ENCODE measurements around the gene CYP21A2.
A peak's percentile ranks its signal among the peaks of the same experiment; 100 is the strongest.
"Not testable (repeated sequence)": the region's sequence is repeated elsewhere in the genome, so short reads cannot be mapped to it uniquely, and the experiment has no call there.

The CYP21A2 gene

GRCh38 chr6:32041385-32041784 lies 3.2 kb downstream of the CYP21A2 start:
- H3K9me3 Mint-ChIP-seq; H3K36me3 Mint-ChIP-seq; DNase-seq; ATAC-seq (replicated peaks); H3K4me3 Mint-ChIP-seq; H3K27me3 Mint-ChIP-seq: not testable (repeated sequence)
- H3K27ac Mint-ChIP-seq, result peak overlapping the region; percentile 22
- peaks cover 5 to 11% of the 10 kb centered on the region in 2 donors for H3K4me1 Mint-ChIP-seq

- ATAC-seq (replicated peaks), result not testable (repeated sequence)
Observed at GRCh38 chr6:32042276-32042675, 4.1 kb downstream of the CYP21A2 start.

GRCh38 chr6:32043589-32044380 lies 5.6 kb downstream of the CYP21A2 start:
- not testable (repeated sequence) for H3K9me3 Mint-ChIP-seq

More at GRCh38 chr6:32042276-32042675, 4.1 kb downstream of the CYP21A2 start:
- not testable (repeated sequence) for H3K4me1 Mint-ChIP-seq, H3K27ac Mint-ChIP-seq, H3K27me3 Mint-ChIP-seq, H3K4me3 Mint-ChIP-seq, DNase-seq, H3K36me3 Mint-ChIP-seq, H3K9me3 Mint-ChIP-seq

GRCh38 chr6:32044916-32045315 lies 6.7 kb downstream of the CYP21A2 start:
- not testable (repeated sequence) for H3K27ac Mint-ChIP-seq; H3K36me3 Mint-ChIP-seq; H3K9me3 Mint-ChIP-seq; DNase-seq; ATAC-seq (replicated peaks); H3K4me3 Mint-ChIP-seq; H3K4me1 Mint-ChIP-seq
- peaks cover 7 to 11% of the 10 kb centered on the region in 2 donors for H3K27me3 Mint-ChIP-seq

More at GRCh38 chr6:32043589-32044380, 5.6 kb downstream of the CYP21A2 start:
- not testable (repeated sequence) for H3K4me3 Mint-ChIP-seq; H3K4me1 Mint-ChIP-seq; H3K36me3 Mint-ChIP-seq; DNase-seq; H3K27ac Mint-ChIP-seq; ATAC-seq (replicated peaks)
- peaks cover 5 to 11% of the 10 kb centered on the region in 2 donors for H3K27me3 Mint-ChIP-seq

- ATAC-seq (replicated peaks) (no peak), DNase-seq (no peak)
- H3K4me3 Mint-ChIP-seq, result no peak overlapping the region
- no peak overlapping the region for H3K27ac Mint-ChIP-seq
- no peaks in the 10 kb centered on the region for H3K9me3 Mint-ChIP-seq
- H3K27me3 Mint-ChIP-seq, result peaks cover 14 to 16% of the 10 kb centered on the region in 2 donors
- H3K36me3 Mint-ChIP-seq, result no peaks in the 10 kb centered on the region
- peaks cover 5 to 7% of the 10 kb centered on the region in 2 donors for H3K4me1 Mint-ChIP-seq
Observed at GRCh38 chr6:32045811-32046449, 7.7 kb downstream of the CYP21A2 start.

GRCh38 chr6:32046450-32047083 lies 8.4 kb downstream of the CYP21A2 start:
- no peaks in the 10 kb centered on the region for H3K36me3 Mint-ChIP-seq
- H3K27me3 Mint-ChIP-seq, result peaks cover 16% of the 10 kb centered on the region in 2 donors
- no peak overlapping the region for H3K27ac Mint-ChIP-seq
- no peaks in the 10 kb centered on the region for H3K9me3 Mint-ChIP-seq
- ATAC-seq (replicated peaks), result no peak
- H3K4me1 Mint-ChIP-seq, result peaks cover 5 to 7% of the 10 kb centered on the region in 2 donors
- DNase-seq, result no peak
- H3K4me3 Mint-ChIP-seq, result no peak overlapping the region

GRCh38 chr6:32047084-32047478 lies 8.9 kb downstream of the CYP21A2 start:
- Mint-ChIP-seq H3K4me3 (no peak overlapping the region), H3K9me3 (no peaks in the 10 kb centered on the region), H3K4me1 (peaks cover 5 to 7% of the 10 kb centered on the region in 2 donors), H3K27ac (no peak overlapping the region), H3K27me3 (peaks cover 16 to 20% of the 10 kb centered on the region in 2 donors), H3K36me3 (no peaks in the 10 kb centered on the region)
- DNase-seq (no peak), ATAC-seq (replicated peaks) (no peak)

GRCh38 chr6:32047539-32047854 lies 9.3 kb downstream of the CYP21A2 start:
- Mint-ChIP-seq H3K27me3 (peaks cover 16 to 20% of the 10 kb centered on the region in 2 donors), H3K36me3 (no peaks in the 10 kb centered on the region), H3K27ac (no peak overlapping the region), H3K4me1 (peaks cover 5 to 7% of the 10 kb centered on the region in 2 donors), H3K9me3 (no peaks in the 10 kb centered on the region), H3K4me3 (no peak overlapping the region)
- DNase-seq, result no peak
- no peak for ATAC-seq (replicated peaks)

- Mint-ChIP-seq H3K27me3 (peaks cover 16 to 20% of the 10 kb centered on the region in 2 donors), H3K4me1 (peaks cover 5 to 7% of the 10 kb centered on the region in 2 donors), H3K36me3 (no peaks in the 10 kb centered on the region), H3K9me3 (no peaks in the 10 kb centered on the region), H3K4me3 (no peak overlapping the region), H3K27ac (peak overlapping the region; percentile 32)
- DNase-seq (peak; percentile 53), ATAC-seq (replicated peaks) (peak; percentile 88 to 89)
Observed at GRCh38 chr6:32047855-32048766, 9.9 kb downstream of the CYP21A2 start.

- not testable (repeated sequence) for H3K4me3 Mint-ChIP-seq; H3K4me1 Mint-ChIP-seq; H3K9me3 Mint-ChIP-seq; ATAC-seq (replicated peaks); H3K27ac Mint-ChIP-seq; DNase-seq; H3K36me3 Mint-ChIP-seq
- H3K27me3 Mint-ChIP-seq, result peaks cover 22 to 24% of the 10 kb centered on the region in 2 donors
Observed at GRCh38 chr6:32049149-32049548, 10.9 kb downstream of the CYP21A2 start.

GRCh38 chr6:32049736-32050135 lies 11.5 kb downstream of the CYP21A2 start:
- H3K9me3 Mint-ChIP-seq; ATAC-seq (replicated peaks); H3K36me3 Mint-ChIP-seq: not testable (repeated sequence)

GRCh38 chr6:32050562-32050961 lies 12.3 kb downstream of the CYP21A2 start:
- peaks cover 7 to 11% of the 10 kb centered on the region in 2 donors for H3K4me1 Mint-ChIP-seq
- H3K4me3 Mint-ChIP-seq, result no peak overlapping the region
- H3K27ac Mint-ChIP-seq, result no peak overlapping the region
- DNase-seq (no peak), ATAC-seq (replicated peaks) (no peak)
- H3K36me3 Mint-ChIP-seq, result no peaks in the 10 kb centered on the region
- H3K9me3 Mint-ChIP-seq, result no peaks in the 10 kb centered on the region
- H3K27me3 Mint-ChIP-seq, result peaks cover 28 to 33% of the 10 kb centered on the region in 2 donors

More at GRCh38 chr6:32049736-32050135, 11.5 kb downstream of the CYP21A2 start:
- peaks cover 7 to 11% of the 10 kb centered on the region in 2 donors for H3K4me1 Mint-ChIP-seq
- peaks cover 28 to 29% of the 10 kb centered on the region in 2 donors for H3K27me3 Mint-ChIP-seq
- DNase-seq, H3K27ac Mint-ChIP-seq, H3K4me3 Mint-ChIP-seq: not testable (repeated sequence)

GRCh38 chr6:32052626-32053025 lies 14.4 kb downstream of the CYP21A2 start:
- Mint-ChIP-seq H3K4me1 (peaks cover 7 to 11% of the 10 kb centered on the region in 2 donors), H3K27me3 (peaks cover 37 to 43% of the 10 kb centered on the region in 2 donors)
- H3K4me3 Mint-ChIP-seq; H3K36me3 Mint-ChIP-seq; H3K9me3 Mint-ChIP-seq; ATAC-seq (replicated peaks); H3K27ac Mint-ChIP-seq; DNase-seq: not testable (repeated sequence)

- H3K36me3 Mint-ChIP-seq; H3K4me1 Mint-ChIP-seq; DNase-seq; H3K9me3 Mint-ChIP-seq; H3K27ac Mint-ChIP-seq; H3K4me3 Mint-ChIP-seq; ATAC-seq (replicated peaks): not testable (repeated sequence)
- H3K27me3 Mint-ChIP-seq, result peaks cover 34 to 42% of the 10 kb centered on the region in 2 donors
Observed at GRCh38 chr6:32053314-32053713, 15.1 kb downstream of the CYP21A2 start.

All from stimulated activated naive B cell treated with anti-CD40 and anti-IgM and Interleukin-4, amounts not matched to agents 10 μg/mL and 1 μg/mL and 100 μg/mL, for 72 hours (primary cell).